Activated gamma-delta T cell (primary cell): Measurements from ENCODE around the gene STK17B.
"Not testable (repeated sequence)": the region's sequence is repeated elsewhere in the genome, so short reads cannot be mapped to it uniquely, and the experiment has no call there.

Experiments used
- DNase-seq: peaks from one replicate; lab custom pipeline; 2025; lab: John Stamatoyannopoulos, UW

STK17B gene

DNA sequence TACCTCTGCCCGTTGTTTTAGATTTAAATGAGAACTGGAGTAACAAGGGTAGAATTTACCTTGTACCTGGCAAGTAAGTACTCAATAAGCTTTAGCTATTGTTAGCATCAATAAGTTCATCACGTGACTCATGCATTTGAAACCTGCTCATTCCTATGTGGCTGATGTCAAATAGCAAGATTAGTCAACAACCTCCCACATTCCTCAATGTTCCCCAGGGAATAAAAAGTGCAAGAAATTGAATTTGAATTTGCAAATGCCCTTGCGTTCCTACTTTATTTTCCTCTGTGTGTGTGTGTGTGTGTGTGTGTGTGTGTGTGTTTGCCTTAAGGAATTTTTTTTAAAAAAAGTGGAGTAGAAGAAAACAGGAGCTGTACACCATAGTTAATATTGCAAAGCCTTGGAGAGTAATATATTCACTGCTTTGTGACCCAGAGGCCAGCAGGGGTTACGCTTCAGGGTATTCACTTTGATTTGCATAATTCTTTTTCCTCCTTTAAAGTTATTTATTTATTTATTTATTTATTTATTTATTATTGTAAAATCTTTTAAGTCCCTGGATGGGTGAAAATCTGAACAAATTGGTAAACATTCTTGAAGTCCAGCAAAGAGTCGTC lies 58.9 kb downstream of the STK17B start:
- no peak for DNase-seq

DNA sequence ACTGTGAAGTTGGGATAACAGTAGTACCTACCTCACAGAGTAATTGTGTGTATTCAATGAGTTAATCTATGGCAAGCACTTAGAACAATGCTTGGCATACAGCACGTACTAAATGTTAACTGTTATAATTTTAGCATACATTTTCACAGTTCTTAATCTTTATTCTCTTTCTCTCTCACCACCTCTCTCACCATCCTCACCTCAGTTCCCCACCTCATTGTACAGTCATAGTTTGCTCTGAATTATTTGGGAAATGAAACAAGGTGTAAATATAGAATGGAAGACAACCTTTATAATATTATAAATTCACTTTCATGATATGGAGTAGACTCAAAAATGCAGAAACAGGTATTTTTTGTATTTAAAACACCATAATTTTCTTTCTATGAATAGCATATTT lies 62.8 kb downstream of the STK17B start:
- no peak for DNase-seq

- DNase-seq: no peak
Observed at GRCh38 chr2:196105951-196106350, 65.4 kb downstream of the STK17B start.

- DNase-seq: no peak
Observed at GRCh38 chr2:196104066-196104465, 67.3 kb downstream of the STK17B start.

- DNase-seq: no peak
Observed at GRCh38 chr2:196103626-196104025, 67.8 kb downstream of the STK17B start.

- no peak for DNase-seq
Observed at GRCh38 chr2:196101325-196101991, 69.9 kb downstream of the STK17B start.

DNA sequence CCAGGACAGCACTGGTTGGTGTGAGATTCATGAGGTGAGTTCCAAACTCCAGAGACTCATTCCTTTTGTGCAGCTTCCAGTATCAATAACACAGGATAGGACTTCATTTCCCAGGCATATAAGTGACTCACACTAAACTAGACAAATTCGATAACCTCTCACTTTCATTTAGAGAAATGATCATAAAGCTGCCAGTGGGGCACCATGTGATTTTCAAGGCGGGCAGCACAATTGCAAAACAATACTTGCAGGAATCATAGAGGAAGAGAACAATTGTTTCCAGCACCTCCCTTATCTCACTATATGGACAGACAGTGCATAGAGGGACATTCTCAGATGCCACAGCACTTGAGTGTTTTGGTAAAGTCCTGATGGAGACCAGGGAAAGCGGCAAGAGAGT lies 71.5 kb downstream of the STK17B start:
- DNase-seq: no peak

- DNase-seq: no peak
Observed at GRCh38 chr2:196097864-196098660, 73.3 kb downstream of the STK17B start.

GRCh38 chr2:196096982-196097745 lies 74.2 kb downstream of the STK17B start:
- no peak for DNase-seq

DNA sequence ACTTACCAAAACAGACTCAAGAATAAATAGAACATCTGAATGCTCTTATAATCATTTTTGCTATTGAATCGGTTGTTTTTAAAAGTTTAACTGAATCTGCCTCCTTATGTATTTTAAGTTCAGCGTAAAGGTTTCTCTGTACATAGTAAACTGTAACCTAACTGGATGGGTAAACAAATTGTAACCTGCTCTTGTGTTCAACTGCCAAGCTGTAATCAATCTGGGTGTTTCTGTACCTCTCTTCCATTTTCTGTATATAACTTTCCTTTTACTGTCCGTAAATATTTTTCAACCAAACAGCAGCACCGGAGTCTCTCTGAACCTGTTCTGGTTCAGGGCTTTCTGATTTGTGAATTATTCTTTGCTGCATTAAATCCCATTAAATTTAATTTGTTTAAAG lies 75.1 kb downstream of the STK17B start:
- no peak for DNase-seq

DNA sequence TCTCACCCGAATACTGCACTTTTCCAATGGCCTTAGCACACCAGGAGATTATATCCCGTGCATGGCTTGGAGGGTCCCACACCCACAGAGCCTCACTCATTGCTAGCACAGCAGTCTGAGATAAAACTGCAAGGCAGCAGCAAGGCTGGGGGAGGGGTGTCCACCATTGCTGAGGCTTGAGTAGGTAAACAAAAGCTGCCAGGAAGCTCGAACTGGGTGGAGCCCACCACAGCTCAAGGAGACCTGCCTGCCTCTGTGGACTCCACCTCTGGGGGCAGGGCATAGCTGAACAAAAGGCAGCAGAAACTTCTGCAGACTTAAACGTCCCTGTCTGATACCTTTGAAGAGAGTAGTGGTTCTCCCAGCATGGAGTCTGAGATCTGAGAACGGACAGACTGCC lies 81.9 kb downstream of the STK17B start:
- not testable (repeated sequence) for DNase-seq

DNA sequence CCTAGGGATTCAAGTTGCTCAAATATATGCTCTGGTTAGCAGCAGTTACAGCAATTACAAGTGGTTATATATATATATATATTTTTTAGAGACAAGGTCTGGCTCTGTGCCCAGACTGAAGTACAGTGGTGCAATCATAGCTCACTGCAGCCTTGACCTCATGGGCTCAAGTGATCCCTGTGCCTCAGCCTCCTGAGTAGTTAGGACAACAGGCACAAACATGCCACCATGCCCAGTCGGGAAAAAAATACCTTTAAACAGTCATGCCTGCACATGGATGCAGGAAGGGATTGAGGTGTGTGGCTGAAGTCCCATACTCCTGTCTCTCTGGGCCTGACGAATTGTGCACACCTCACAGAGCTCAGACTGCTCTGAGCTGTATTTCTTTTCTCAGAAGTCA lies 83.2 kb downstream of the STK17B start:
- no peak for DNase-seq

GRCh38 chr2:196086517-196087368 lies 84.6 kb downstream of the STK17B start:
- no peak for DNase-seq

DNA sequence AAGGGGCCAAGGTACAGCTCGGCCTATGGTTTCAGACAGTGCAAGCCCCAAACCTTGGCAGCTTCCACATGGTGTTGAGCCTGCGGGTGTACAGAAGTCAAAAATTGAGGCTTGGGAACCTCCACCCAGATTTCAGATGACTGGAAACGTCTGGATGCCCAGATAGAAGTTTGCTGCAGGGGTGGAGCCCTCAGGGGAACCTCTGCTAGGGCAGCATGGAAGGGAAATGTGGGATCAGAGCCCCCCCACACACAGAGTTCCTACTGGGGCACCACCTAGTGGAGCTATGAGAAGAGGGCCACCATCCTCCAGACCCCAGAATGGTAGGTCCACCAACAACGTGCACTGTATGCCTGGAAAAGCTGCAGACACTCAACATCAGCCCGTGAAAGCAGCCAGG lies 87.8 kb downstream of the STK17B start:
- DNase-seq: no peak
